Activated CD8-positive, alpha-beta memory T cell treated with anti-CD3 and anti-CD28 coated beads for 4 hours (primary cell): Measurements from ENCODE around the gene ETV5.

Experiments
- DNase-seq, 2 donors: peaks; one replicate each; pipeline ENCODE4 v3.0.0-alpha.2; 2020; ENCODE audit warnings: low read depth in 2 of 2

Gene ETV5

GRCh38 chr3:186123012-186123411 lies 14.1 kb upstream of the ETV5 start:
- DNase-seq, result no peak

GRCh38 chr3:186121968-186122367 lies 13.1 kb upstream of the ETV5 start:
- no peak for DNase-seq

GRCh38 chr3:186121278-186121677 lies 12.4 kb upstream of the ETV5 start:
- no peak for DNase-seq

- no peak for DNase-seq
Measured at GRCh38 chr3:186119499-186119898, 10.6 kb upstream of the ETV5 start.

GRCh38 chr3:186118692-186119091 lies 9.8 kb upstream of the ETV5 start:
- DNase-seq, result no peak

GRCh38 chr3:186117521-186118134 lies 8.7 kb upstream of the ETV5 start:
- DNase-seq, result no peak

GRCh38 chr3:186115239-186115996 lies 6.5 kb upstream of the ETV5 start:
- no peak for DNase-seq

GRCh38 chr3:186110975-186111974 lies 2.4 kb upstream of the ETV5 start:
- no peak for DNase-seq

GRCh38 chr3:186109897-186110803 lies 1.3 kb upstream of the ETV5 start:
- no peak for DNase-seq

- DNase-seq, result no peak
Measured at GRCh38 chr3:186108106-186108940, 566 bp downstream of the ETV5 start.

GRCh38 chr3:186107215-186108105 lies 1.4 kb downstream of the ETV5 start:
- DNase-seq, result no peak

GRCh38 chr3:186105543-186105942 lies 3.3 kb downstream of the ETV5 start:
- DNase-seq, result no peak

GRCh38 chr3:186102687-186103086 lies 6.2 kb downstream of the ETV5 start:
- no peak for DNase-seq

- DNase-seq, result no peak
Measured at GRCh38 chr3:186100398-186100797, 8.5 kb downstream of the ETV5 start.

- DNase-seq, result no peak
Measured at GRCh38 chr3:186099178-186099577, 9.7 kb downstream of the ETV5 start.

GRCh38 chr3:186098740-186099139 lies 10.1 kb downstream of the ETV5 start:
- DNase-seq, result no peak

- no peak for DNase-seq
Measured at GRCh38 chr3:186097663-186098451, 11.0 kb downstream of the ETV5 start.

- no peak for DNase-seq
Measured at GRCh38 chr3:186097317-186097662, 11.6 kb downstream of the ETV5 start.

- no peak for DNase-seq
Measured at GRCh38 chr3:186096290-186096689, 12.6 kb downstream of the ETV5 start.
